ENCODE measurements around the gene WBP2. TPM values are rescaled to one million over a fixed set of nuclear protein-coding genes. Genes with fewer than 3 reads are reported as not detected.

WBP2 gene
- total and polyA plus RNA-seq, 2 of the 13 experiments (the other 11 are each of a cell fraction or from before 2014, with no cell fraction given) = 29.2 to 29.5 TPM

DNA sequence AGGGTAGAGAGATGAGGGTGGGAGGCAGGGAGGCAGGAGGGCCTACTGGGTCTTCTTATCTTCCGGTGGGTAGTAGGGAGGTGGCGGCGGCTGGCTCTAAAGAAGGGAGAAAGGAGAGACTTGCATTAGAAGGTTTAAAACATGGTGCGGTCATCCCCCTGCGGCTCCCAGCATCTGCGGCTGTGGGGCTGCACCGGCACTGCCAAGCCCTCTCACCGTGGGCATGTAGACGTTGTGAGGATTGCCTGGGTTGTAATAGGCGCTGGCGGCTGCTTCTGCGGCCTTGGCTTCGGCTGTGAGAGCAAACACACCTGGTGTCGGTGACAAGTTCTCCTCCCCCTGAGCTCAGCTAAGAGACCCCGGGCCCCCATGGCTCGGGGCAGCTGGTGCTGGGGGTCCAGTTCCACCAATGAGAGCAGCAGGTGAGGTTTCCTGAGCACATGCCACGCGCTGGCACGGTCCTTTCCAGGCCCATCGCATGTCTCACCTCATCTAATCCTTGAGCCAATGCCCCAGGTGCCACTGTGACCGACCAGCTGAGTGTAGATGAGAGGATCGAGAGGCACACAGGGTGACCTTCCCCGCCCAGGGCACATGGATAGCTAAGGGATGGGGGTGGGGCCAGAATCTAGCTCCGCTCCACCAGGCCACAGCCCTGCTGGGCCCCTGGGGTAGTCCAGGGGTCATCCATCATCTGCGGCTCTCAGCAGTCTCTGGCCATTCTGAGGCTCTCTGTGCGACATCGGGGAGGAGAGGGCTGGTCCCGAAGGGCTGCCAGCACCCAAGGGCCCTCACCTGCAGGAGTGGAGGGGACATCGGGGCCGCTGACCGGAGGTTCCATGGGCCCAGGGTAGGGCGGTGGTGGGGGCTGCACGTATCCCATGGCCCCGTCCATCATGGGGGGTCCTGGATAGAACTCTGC, 8.2 kb downstream of the WBP2 start (continued):
- TF ChIP-seq ZNF713 (CRISPR knock-in tag; IDR thresholded peaks at IDR 0.05) (peak; percentile 92; the same call in 1 of the 2 replicates), KDM3A (CRISPR knock-in tag; IDR thresholded peaks at IDR 0.05; ENCODE audit: low read depth) (peak; percentile 94), CCAR2 (optimal IDR thresholded peaks at IDR 0.05; ENCODE audit: low read depth, low read length) (peak; percentile 92), RXRB (CRISPR knock-in tag; IDR thresholded peaks at IDR 0.05; ENCODE audit: borderline replicate concordance) (peak; percentile 88), IRX3 (CRISPR knock-in tag; IDR thresholded peaks at IDR 0.05; ENCODE audit: borderline replicate concordance, low read depth) (no peak), PCBP1 (IDR thresholded peaks at IDR 0.05; ENCODE audit: borderline replicate concordance, low read depth, low read length) (0 out of 2 replicates have a peak, but pooled peaks have one; percentile 27), XRCC5 (optimal IDR thresholded peaks at IDR 0.05; ENCODE audit: low read length) (peak; percentile 91), ISX (CRISPR knock-in tag; conservative IDR thresholded peaks at IDR 0.05) (no peak), TEAD3 (CRISPR knock-in tag; optimal IDR thresholded peaks at IDR 0.05; ENCODE audit: borderline replicate concordance) (peak; percentile 83), POGZ (CRISPR knock-in tag; IDR thresholded peaks at IDR 0.05) (peak; percentile 58; the same call in 1 of the 2 replicates), FOXO1 (CRISPR knock-in tag; IDR thresholded peaks at IDR 0.05) (peak; percentile 65; the same call in 1 of the 2 replicates), NFATC3 (CRISPR knock-in tag; IDR thresholded peaks at IDR 0.05) (no peak; the same call in 1 of the 2 replicates), ZNF547 (CRISPR knock-in tag; IDR thresholded peaks at IDR 0.05) (0 out of 2 replicates have a peak, but pooled peaks have one; percentile 50), ZNF33A (CRISPR knock-in tag; IDR thresholded peaks at IDR 0.05; ENCODE audit: borderline replicate concordance) (no peak), HNF4G (IDR thresholded peaks at IDR 0.05; ENCODE audit: borderline replicate concordance, low read depth, low read length) (peak; percentile 90), HNF4G (CRISPR knock-in tag; IDR thresholded peaks at IDR 0.05; ENCODE audit: borderline replicate concordance, low read depth) (peak; percentile 63; the same call in 1 of the 2 replicates), HNF4A (CRISPR knock-in tag; IDR thresholded peaks at IDR 0.05) (peak; percentile 90), KDM5B (CRISPR knock-in tag; IDR thresholded peaks at IDR 0.05; ENCODE audit: borderline replicate concordance) (peak; percentile 85), RCOR2 (CRISPR knock-in tag; IDR thresholded peaks at IDR 0.05) (peak; percentile 78; the same call in 1 of the 2 replicates), ZNF883 (CRISPR knock-in tag; IDR thresholded peaks at IDR 0.05; ENCODE audit: not compliant biosample characterization) (no peak), ZBTB38 (CRISPR knock-in tag; IDR thresholded peaks at IDR 0.05) (peak; percentile 88), ZHX1 (CRISPR knock-in tag; IDR thresholded peaks at IDR 0.05; ENCODE audit: low read depth) (peak; percentile 85)
- TF ChIP-seq, protein P1, sequence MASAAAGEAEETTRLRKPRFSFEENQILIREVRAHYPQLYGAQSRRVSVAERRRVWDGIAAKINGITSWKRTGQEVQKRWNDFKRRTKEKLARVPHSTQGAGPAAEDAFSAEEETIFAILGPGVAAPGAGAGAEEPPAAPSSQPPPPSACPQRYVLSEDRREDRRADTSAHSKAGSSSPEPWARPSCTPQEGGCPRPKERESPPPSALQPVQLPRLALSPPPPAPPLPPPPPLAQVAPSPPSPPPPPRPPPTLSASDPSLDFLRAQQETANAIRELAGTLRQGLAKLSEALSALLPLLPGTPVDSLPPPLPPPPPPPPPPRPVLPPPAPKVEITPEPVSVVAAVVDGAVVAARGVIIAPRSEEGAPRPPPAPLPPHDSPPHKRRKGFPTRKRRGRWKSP (CRISPR knock-in tag; IDR thresholded peaks at IDR 0.05) = peak; percentile 75
- TF ChIP-seq, protein P2, sequence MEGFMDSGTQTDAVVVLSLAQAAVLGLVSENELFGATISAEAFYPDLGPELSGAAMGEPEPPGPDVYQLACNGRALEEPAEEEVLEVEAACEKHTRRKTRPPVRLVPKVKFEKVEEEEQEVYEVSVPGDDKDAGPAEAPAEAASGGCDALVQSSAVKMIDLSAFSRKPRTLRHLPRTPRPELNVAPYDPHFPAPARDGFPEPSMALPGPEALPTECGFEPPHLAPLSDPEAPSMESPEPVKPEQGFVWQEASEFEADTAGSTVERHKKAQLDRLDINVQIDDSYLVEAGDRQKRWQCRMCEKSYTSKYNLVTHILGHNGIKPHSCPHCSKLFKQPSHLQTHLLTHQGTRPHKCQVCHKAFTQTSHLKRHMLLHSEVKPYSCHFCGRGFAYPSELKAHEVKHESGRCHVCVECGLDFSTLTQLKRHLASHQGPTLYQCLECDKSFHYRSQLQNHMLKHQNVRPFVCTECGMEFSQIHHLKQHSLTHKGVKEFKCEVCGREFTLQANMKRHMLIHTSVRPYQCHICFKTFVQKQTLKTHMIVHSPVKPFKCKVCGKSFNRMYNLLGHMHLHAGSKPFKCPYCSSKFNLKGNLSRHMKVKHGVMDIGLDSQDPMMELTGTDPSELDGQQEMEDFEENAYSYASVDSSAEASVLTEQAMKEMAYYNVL (CRISPR knock-in tag; IDR thresholded peaks at IDR 0.05; ENCODE audit: borderline replicate concordance) = peak; percentile 90

All from HepG2 (cell line).